ENCODE measurements around the gene COQ6. TPM values are rescaled to one million over a fixed set of nuclear protein-coding genes. Genes with fewer than 3 reads are reported as not detected.
"Not testable (repeated sequence)": the region's sequence is repeated elsewhere in the genome, so short reads cannot be mapped to it uniquely, and the experiment has no call there.

Gene COQ6
- total RNA-seq, 1 donor from 2014 or later, result 16.6 TPM

DNA sequence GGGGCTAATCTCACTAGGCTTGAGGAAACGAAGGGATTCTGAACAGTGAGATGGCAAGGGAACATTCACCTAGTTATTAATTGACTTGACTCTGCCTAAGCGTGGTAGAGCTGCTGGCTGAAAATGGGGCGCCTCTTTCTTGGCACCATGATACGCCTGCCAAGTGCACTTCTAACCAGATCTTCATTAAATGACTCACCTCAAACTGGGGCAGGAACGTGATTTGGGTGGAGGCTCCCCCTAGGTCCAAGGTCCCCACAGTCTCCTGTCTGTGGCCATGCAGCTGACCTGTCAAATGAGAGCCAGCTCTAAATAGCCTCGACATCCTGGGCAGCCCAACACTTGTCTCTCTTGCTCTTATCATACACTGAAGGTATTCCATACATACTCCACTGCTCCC lies 26.0 kb downstream of the COQ6 start:
- H3K27ac Mint-ChIP-seq (ENCODE audit: unreplicated experiment), result no peak overlapping the region
- H3K4me3 Mint-ChIP-seq (ENCODE audit: unreplicated experiment), result no peak overlapping the region
- no peaks in the 10 kb centered on the region for H3K9me3 Mint-ChIP-seq (ENCODE audit: low read depth)
- TF ChIP-seq, protein P1, sequence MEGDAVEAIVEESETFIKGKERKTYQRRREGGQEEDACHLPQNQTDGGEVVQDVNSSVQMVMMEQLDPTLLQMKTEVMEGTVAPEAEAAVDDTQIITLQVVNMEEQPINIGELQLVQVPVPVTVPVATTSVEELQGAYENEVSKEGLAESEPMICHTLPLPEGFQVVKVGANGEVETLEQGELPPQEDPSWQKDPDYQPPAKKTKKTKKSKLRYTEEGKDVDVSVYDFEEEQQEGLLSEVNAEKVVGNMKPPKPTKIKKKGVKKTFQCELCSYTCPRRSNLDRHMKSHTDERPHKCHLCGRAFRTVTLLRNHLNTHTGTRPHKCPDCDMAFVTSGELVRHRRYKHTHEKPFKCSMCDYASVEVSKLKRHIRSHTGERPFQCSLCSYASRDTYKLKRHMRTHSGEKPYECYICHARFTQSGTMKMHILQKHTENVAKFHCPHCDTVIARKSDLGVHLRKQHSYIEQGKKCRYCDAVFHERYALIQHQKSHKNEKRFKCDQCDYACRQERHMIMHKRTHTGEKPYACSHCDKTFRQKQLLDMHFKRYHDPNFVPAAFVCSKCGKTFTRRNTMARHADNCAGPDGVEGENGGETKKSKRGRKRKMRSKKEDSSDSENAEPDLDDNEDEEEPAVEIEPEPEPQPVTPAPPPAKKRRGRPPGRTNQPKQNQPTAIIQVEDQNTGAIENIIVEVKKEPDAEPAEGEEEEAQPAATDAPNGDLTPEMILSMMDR (IDR thresholded peaks at IDR 0.05), result no peak
- no peak for DNase-seq (ENCODE audit: low spot score)
- H3K36me3 Mint-ChIP-seq (ENCODE audit: low read depth), result peaks cover 8% of the 10 kb centered on the region
- H3K27me3 Mint-ChIP-seq (ENCODE audit: low read depth), result no peaks in the 10 kb centered on the region
- H3K4me1 Mint-ChIP-seq (ENCODE audit: low read depth), result peaks cover 18% of the 10 kb centered on the region

DNA sequence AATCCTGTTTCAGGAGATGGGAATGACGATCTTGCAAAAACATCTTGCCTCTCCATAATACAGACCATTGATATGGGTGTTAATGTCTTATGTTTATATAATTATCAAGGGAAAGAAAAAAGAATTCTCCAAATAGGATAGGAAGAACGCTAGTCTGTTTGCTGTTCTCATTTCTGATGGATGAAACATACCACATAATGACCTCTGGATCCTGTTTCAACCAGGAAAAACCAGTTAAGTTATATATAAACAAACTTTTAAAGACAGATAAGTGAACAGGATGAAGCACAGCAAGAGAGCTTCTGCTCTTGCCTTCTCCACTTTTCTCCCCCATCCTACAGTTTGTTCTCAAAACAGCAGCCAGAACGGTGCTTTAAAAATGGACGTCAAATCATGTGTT lies 27.8 kb downstream of the COQ6 start:
- no peaks in the 10 kb centered on the region for H3K9me3 Mint-ChIP-seq (ENCODE audit: low read depth)
- H3K36me3 Mint-ChIP-seq (ENCODE audit: low read depth), result peaks cover 5% of the 10 kb centered on the region
- peaks cover 18% of the 10 kb centered on the region for H3K4me1 Mint-ChIP-seq (ENCODE audit: low read depth)
- H3K27me3 Mint-ChIP-seq (ENCODE audit: low read depth), result no peaks in the 10 kb centered on the region
- no peak for DNase-seq (ENCODE audit: low spot score)
- TF ChIP-seq, protein P1 (IDR thresholded peaks at IDR 0.05), result no peak
- peak overlapping the region; percentile 23 for H3K27ac Mint-ChIP-seq (ENCODE audit: unreplicated experiment)
- no peak overlapping the region for H3K4me3 Mint-ChIP-seq (ENCODE audit: unreplicated experiment)

DNA sequence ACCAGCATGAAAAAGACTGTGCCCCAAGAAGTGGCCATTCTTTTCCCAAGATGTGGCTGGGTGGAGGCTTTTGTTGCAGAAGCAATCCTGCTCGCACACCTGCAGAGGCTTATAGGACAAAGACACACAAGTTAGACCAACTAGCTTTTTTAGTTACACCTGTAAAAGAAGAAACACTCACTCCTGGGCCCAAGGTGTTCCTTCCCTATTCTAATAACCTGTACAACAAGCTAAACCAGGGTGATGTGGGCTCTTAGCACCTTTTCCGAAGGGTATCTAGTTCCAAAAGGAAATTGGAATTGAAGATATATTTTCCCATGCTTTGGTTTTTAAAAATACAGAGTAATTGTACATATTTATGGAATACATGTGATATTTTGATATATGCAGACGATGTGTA lies 38.0 kb downstream of the COQ6 start:
- no peak for DNase-seq (ENCODE audit: low spot score)
- TF ChIP-seq, protein P1 (IDR thresholded peaks at IDR 0.05), result no peak
- no peaks in the 10 kb centered on the region for H3K4me1 Mint-ChIP-seq (ENCODE audit: low read depth)
- H3K36me3 Mint-ChIP-seq (ENCODE audit: low read depth), result peaks cover 24% of the 10 kb centered on the region
- H3K9me3 Mint-ChIP-seq (ENCODE audit: low read depth), result no peaks in the 10 kb centered on the region
- H3K4me3 Mint-ChIP-seq (ENCODE audit: unreplicated experiment), result no peak overlapping the region
- no peaks in the 10 kb centered on the region for H3K27me3 Mint-ChIP-seq (ENCODE audit: low read depth)
- no peak overlapping the region for H3K27ac Mint-ChIP-seq (ENCODE audit: unreplicated experiment)

DNA sequence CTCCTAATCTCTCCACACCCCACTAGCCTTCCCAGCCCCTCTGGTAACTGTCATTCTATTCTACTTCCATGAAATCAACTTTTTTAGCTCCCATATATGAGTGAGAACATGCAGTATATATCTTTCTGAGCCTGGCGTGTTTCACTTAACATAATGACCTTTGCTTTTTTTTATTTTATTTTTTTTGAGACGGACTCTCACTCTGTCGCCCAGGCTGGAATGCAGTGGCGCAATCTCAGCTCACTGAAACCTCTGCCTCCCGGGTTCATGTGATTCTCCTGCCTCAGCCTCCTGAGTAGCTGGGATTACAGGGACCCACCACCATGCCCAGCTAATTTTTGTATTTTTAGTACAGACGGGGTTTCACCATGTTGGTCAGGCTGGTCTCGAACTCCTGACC lies 38.6 kb downstream of the COQ6 start:
- not testable (repeated sequence) for H3K4me1 Mint-ChIP-seq (ENCODE audit: low read depth); H3K9me3 Mint-ChIP-seq (ENCODE audit: low read depth); DNase-seq (ENCODE audit: low spot score); H3K4me3 Mint-ChIP-seq (ENCODE audit: unreplicated experiment); H3K27ac Mint-ChIP-seq (ENCODE audit: unreplicated experiment); H3K27me3 Mint-ChIP-seq (ENCODE audit: low read depth)
- peaks cover 24% of the 10 kb centered on the region for H3K36me3 Mint-ChIP-seq (ENCODE audit: low read depth)

DNA sequence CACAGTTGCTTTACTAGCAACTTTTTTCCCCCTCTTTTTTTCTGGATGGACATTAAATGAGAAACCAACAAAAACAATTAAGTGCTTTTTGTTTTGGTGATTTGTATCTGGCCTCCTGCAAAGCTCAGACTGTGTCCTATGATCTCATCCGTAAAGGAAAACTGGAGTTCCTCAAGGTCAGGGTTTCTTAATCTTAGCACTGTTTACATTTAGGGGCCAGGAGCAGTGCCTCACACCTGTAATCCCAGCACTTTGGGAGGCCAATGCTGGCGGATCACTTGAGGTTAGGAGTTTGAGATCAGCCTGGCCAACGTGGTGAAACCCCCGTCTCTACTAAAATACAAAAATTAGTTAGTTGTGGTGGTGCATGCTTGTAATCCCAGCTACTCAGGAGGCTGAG lies 41.0 kb downstream of the COQ6 start:
- no peaks in the 10 kb centered on the region for H3K9me3 Mint-ChIP-seq (ENCODE audit: low read depth)
- H3K36me3 Mint-ChIP-seq (ENCODE audit: low read depth), result peaks cover 18% of the 10 kb centered on the region
- no peak for DNase-seq (ENCODE audit: low spot score)
- no peak overlapping the region for H3K4me3 Mint-ChIP-seq (ENCODE audit: unreplicated experiment)
- H3K27me3 Mint-ChIP-seq (ENCODE audit: low read depth), result no peaks in the 10 kb centered on the region
- no peaks in the 10 kb centered on the region for H3K4me1 Mint-ChIP-seq (ENCODE audit: low read depth)
- no peak overlapping the region for H3K27ac Mint-ChIP-seq (ENCODE audit: unreplicated experiment)
- TF ChIP-seq, protein P1 (IDR thresholded peaks at IDR 0.05), result no peak

DNA sequence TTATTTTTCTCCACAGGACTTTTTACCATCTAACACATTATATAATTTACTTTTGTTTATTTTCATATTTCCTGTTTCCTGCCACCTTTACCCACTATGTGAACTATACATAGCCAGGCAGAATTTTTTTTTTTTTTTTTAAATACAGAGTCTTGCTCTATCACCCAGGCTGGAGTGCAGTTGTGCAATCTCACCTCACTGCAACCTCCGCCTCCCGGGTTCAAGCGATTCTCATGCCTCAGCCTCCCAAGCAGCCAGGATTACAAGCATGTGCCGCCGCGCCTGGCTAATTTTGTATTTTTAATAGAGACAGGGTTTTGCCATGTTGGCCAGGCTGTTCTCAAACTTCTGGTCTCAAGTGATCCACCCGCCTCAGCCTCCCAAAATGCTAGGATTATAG lies 44.8 kb downstream of the COQ6 start:
- not testable (repeated sequence) for H3K27ac Mint-ChIP-seq (ENCODE audit: unreplicated experiment); DNase-seq (ENCODE audit: low spot score); H3K4me1 Mint-ChIP-seq (ENCODE audit: low read depth); H3K27me3 Mint-ChIP-seq (ENCODE audit: low read depth); H3K9me3 Mint-ChIP-seq (ENCODE audit: low read depth); H3K36me3 Mint-ChIP-seq (ENCODE audit: low read depth); H3K4me3 Mint-ChIP-seq (ENCODE audit: unreplicated experiment)

All from chondrocyte (in vitro differentiated cells).